ENCODE results near the gene RPL10. TPM values are rescaled to one million over a fixed set of nuclear protein-coding genes. Genes with fewer than 3 reads are reported as not detected.
A peak's percentile ranks its signal among the peaks of the same experiment; 100 is the strongest.

Gene RPL10
- total RNA-seq, 6 experiments from 2014 or later: 899 to 1,899 (median 1,157) TPM

DNA sequence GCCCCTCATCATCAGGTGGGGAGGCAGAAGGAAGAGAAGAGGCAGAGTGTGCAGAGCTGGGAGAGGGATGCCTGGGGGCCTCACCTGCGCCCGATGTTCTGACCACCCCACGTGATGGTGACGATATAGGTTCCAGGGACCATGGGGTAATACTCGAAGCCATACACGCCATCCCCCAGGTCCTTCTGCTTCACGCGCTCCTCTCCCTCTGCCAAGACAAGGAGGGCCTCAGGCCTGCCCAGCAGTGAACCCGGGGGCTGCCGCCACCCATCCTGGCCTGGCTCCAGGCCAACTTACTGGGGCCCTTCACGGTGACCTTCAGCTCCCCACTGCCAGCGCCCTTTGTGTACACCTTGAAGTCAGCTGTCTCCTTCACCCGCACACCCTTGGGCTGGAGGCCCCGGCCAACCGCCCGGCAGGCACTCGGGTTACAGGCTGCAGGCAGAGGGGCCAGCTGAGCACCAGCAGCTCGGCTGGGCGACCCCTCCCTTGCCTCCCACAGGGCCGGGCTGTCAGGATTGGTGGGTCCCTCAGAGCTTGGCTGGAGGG, 33.1 kb upstream of the RPL10 start:
- 82% methylated on average over 2 of the region's 20 CpGs for WGBS (ENCODE audit: insufficient coverage, low coverage, low lambda C conversion rate, missing lambda C conversion rate)
- Histone ChIP-seq H3K27ac (no peak overlapping the region), H3K27me3 (no peaks in the 10 kb centered on the region), H3K4me1 (no peaks in the 10 kb centered on the region), H3K4me3 (no peak overlapping the region), H3K36me3 (peaks cover 0 to 3% (median 0%) of the 10 kb centered on the region in 4 donors), H3K9me3 (no peaks in the 10 kb centered on the region)
- DNase-seq: no peak
- intact Hi-C loops (cut with DNase I): no loop called here
- TF ChIP-seq, protein P1, sequence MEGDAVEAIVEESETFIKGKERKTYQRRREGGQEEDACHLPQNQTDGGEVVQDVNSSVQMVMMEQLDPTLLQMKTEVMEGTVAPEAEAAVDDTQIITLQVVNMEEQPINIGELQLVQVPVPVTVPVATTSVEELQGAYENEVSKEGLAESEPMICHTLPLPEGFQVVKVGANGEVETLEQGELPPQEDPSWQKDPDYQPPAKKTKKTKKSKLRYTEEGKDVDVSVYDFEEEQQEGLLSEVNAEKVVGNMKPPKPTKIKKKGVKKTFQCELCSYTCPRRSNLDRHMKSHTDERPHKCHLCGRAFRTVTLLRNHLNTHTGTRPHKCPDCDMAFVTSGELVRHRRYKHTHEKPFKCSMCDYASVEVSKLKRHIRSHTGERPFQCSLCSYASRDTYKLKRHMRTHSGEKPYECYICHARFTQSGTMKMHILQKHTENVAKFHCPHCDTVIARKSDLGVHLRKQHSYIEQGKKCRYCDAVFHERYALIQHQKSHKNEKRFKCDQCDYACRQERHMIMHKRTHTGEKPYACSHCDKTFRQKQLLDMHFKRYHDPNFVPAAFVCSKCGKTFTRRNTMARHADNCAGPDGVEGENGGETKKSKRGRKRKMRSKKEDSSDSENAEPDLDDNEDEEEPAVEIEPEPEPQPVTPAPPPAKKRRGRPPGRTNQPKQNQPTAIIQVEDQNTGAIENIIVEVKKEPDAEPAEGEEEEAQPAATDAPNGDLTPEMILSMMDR (IDR thresholded peaks at IDR 0.05): no peak
- TF ChIP-seq POLR2A (IDR thresholded peaks at IDR 0.05): no peak
- no peak for ATAC-seq

DNA sequence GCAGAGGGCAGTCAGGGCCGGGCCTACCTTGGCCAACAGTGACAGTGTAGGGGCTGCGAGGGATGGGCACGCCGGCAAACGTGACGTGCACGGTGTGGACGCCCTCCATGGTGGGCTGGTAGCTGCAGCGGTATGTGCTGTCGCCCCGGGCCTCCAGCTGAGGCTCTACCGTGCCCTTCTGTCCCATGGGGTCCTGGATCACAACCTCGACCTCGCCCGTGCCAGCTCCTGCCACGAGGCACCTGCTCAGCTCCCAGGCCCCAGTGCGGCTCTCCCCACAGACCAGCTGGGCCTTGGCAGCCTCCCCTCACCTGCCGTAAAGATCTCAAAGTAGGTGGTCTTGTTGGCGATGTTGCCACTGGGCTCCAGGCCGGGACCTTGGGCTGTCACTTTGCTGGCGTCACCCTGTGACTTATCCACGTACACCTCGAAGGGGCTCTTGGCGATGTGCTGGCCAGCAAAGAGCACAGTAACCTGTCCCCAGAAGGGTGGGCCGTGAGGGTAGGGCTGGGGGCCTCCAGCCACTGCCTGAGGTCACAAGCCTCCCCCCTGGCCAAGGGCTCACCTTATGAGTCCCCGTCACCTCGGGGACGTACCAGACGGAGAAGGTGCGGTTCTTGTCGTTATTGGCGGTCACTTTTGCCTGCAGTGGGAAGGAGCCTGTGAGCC, 32.0 kb upstream of the RPL10 start:
- no peaks in the 10 kb centered on the region for H3K27me3 ChIP-seq
- 93% methylated on average over 3 of the region's 32 CpGs for WGBS (ENCODE audit: insufficient coverage, low coverage, low lambda C conversion rate, missing lambda C conversion rate)
- H3K9me3 ChIP-seq: no peaks in the 10 kb centered on the region
- no peak overlapping the region for H3K4me3 ChIP-seq
- no peak for ATAC-seq
- H3K4me1 ChIP-seq: no peaks in the 10 kb centered on the region
- H3K27ac ChIP-seq: no peak overlapping the region
- no peak for TF ChIP-seq POLR2A (IDR thresholded peaks at IDR 0.05)
- TF ChIP-seq, protein P1 (IDR thresholded peaks at IDR 0.05): no peak
- intact Hi-C loops (cut with DNase I): no loop called here
- peaks cover 0 to 3% (median 0%) of the 10 kb centered on the region in 4 donors for H3K36me3 ChIP-seq
- DNase-seq: no peak

DNA sequence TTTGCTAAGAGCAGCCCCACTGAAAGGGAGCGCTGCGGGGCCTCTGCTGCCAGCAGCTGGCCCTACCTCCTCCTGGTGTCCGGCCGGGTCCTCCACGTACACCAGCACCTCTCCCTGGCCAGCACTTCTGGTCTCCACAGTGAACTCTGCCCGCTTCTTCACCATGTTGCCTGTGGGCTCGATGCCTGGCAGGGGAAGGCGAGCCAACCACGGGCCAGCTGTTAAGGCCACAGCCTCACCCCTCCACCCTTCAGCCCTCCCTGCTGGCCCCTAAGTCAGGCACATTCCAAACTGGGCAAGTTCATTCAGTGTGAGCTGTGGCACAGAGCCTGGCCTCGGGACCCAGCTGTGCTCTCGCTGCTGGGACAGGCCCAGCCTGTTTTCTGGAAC, 31.5 kb upstream of the RPL10 start:
- Histone ChIP-seq H3K27ac (no peak overlapping the region), H3K36me3 (peaks cover 0 to 2% (median 0%) of the 10 kb centered on the region in 4 donors), H3K4me1 (no peaks in the 10 kb centered on the region), H3K4me3 (no peak overlapping the region), H3K9me3 (no peaks in the 10 kb centered on the region), H3K27me3 (no peaks in the 10 kb centered on the region)
- intact Hi-C loops (cut with DNase I): no loop called here
- WGBS (ENCODE audit: insufficient coverage, low coverage, low lambda C conversion rate, missing lambda C conversion rate): 40% methylated on average over 1 of the region's 11 CpGs
- TF ChIP-seq, protein P1 (IDR thresholded peaks at IDR 0.05): no peak
- TF ChIP-seq POLR2A (IDR thresholded peaks at IDR 0.05): no peak
- peak in 1 of 3 donors; percentile 79 for DNase-seq
- peak; percentile 1 to 42 (median 24) for ATAC-seq

DNA sequence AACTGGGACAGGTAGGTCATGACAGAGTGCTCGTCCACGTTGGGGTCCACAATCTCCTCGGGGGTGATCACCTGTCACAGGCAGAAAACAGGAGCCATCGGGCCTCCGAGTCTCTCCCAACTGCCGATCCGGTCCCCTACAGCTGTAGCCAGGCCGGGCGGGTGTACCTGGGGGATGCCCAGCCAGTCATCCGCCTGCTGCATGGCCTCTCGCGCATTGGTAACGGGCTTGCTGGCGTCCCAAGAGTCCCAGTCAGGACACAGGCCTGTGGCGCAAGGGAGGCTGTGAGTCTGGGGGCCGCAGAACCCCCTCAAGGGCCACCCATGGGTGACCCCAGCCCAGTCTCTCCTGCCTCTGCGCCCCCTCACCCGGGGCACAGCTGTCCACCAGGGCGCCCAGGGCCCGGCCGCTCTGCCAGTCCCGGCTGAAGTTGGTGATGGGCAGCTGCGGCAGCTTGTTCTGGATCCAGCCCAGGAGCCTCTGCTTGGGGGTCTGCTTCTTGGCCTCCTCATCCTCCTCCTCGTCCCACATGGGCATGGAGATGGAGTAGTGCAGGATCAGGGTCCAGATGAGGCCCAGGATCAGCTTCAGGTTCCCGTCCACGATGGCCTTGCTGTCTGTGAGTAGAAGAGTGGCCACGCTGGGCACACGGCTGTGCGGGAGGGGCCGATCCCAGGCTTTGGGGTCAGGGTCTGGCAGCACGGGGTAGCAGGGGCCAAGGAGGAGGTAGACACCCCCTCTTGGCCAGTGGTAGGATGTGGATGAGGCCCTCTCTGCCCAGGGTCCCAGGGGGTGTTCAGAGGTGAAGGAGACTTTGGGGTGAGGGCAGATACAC, 30.5 kb upstream of the RPL10 start:
- WGBS (ENCODE audit: insufficient coverage, low coverage, low lambda C conversion rate, missing lambda C conversion rate): 60% methylated on average over 3 of the region's 31 CpGs
- DNase-seq (no peak), ATAC-seq (no peak)
- Histone ChIP-seq H3K36me3 (no peaks in the 10 kb centered on the region), H3K4me3 (no peak overlapping the region), H3K9me3 (no peaks in the 10 kb centered on the region), H3K4me1 (no peaks in the 10 kb centered on the region), H3K27me3 (no peaks in the 10 kb centered on the region), H3K27ac (no peak overlapping the region)
- no peak for TF ChIP-seq POLR2A (IDR thresholded peaks at IDR 0.05)
- TF ChIP-seq, protein P1 (IDR thresholded peaks at IDR 0.05): no peak
- intact Hi-C loops (cut with DNase I): no loop called here

All from right lobe of liver (tissue), 6 donors.